HepG2 (cell line): Measurements from ENCODE around the gene NCBP3.

Source experiments
- ATAD3A ChIP-seq: sonication (generic); formaldehyde crosslinking; IDR thresholded peaks from 2 replicates; pipeline ENCODE4 v1.4.0; 2020; ENCODE audit warnings: missing genetic modification reagents
- ZNF207 ChIP-seq: fragments of 450-650 bp; IDR thresholded peaks from 2 replicates; pipeline ENCODE4 v1.6.1; 2016; ENCODE audit warnings: antibody characterized with exemption, borderline replicate concordance

GRCh38 chr17:3877220-3877619 is 31.2 kb upstream of the NCBP3 start:
- TF ChIP-seq ZNF207 (no peak), ATAD3A (CRISPR knock-in tag) (no peak)
